Spinal cord (tissue), 4 donors: ENCODE results near the gene TET3. TPM values are rescaled to one million over a fixed set of nuclear protein-coding genes. Genes with fewer than 3 reads are reported as not detected.

Source experiments
- polyA plus RNA-seq, 2 donors: library from polyadenylated mRNA; unstranded; fragments of 120-200 nt; gene quantifications; one replicate each; pipeline ENCODE4 v1.2.1, GENCODE V29; 2013; ENCODE audit not compliant: insufficient read length in 2 of 2
- small RNA-seq: library from RNA; depleted of rRNA; stranded (forward); fragments of <200 nt; gene quantifications from one replicate; pipeline ENCODE3, GENCODE V24; 2014; ENCODE audit warnings: low replicate concordance
- total RNA-seq, 2 donors: library from RNA; depleted of rRNA in 1 of 2; stranded (reverse); fragments of 120-200 nt in 1 of 2; fragments of >200 nt in 1 of 2; gene quantifications; one replicate each; pipeline versions ENCODE4 v1.2.3 to v1.2.4, GENCODE V29; 2013 to 2014

TET3 gene
- total and polyA plus RNA-seq, 4 donors = 12.5 to 19.2 (median 14.5) TPM

Small RNA genes within 50 kb of the gene (small RNA-seq; reads per million reads assigned to genes)
- gene AC110801.1 = not detected
- not detected for gene RNA5SP97

Other genes with a start within 250 kb of the TET3 start
- 10 to 100 TPM; 31.3 to 34.9 TPM for gene TPRKB, start 247.6 kb upstream of the TET3 start, total RNA-seq
- gene TPRKB, start 247.6 kb upstream of the TET3 start, polyA plus RNA-seq = 10 to 100 TPM; 55.4 to 55.7 TPM
- gene DUSP11, start 204.8 kb upstream of the TET3 start, total RNA-seq = 10 to 100 TPM; 24.5 to 29.9 TPM
- 10 to 100 TPM; 18.9 to 22.1 TPM for gene DUSP11, start 204.8 kb upstream of the TET3 start, polyA plus RNA-seq
- not detected for gene C2orf78, start 200.7 kb upstream of the TET3 start, total RNA-seq
- gene C2orf78, start 200.7 kb upstream of the TET3 start, polyA plus RNA-seq = not detected
- gene STAMBP, start 155.9 kb upstream of the TET3 start, total RNA-seq = 10 to 100 TPM; 34.7 to 51.3 TPM
- gene STAMBP, start 155.9 kb upstream of the TET3 start, polyA plus RNA-seq = 10 to 100 TPM; 71.9 to 86.9 TPM
- 10 to 100 TPM in 1 of 2 donors, 1 to 10 TPM in 1; 5.3 to 21.0 TPM for gene ACTG2, start 91.9 kb upstream of the TET3 start, total RNA-seq
- 1 to 10 TPM; 5.5 to 6.9 TPM for gene ACTG2, start 91.9 kb upstream of the TET3 start, polyA plus RNA-seq
- 10 to 100 TPM; 30.5 to 64.9 TPM for gene DGUOK, start 58.0 kb upstream of the TET3 start, total RNA-seq
- 10 to 100 TPM; 85.4 to 89.0 TPM for gene DGUOK, start 58.0 kb upstream of the TET3 start, polyA plus RNA-seq
- gene BOLA3, start 163.0 kb downstream of the TET3 start, total RNA-seq = 10 to 100 TPM; 27.1 to 37.2 TPM
- gene BOLA3, start 163.0 kb downstream of the TET3 start, polyA plus RNA-seq = 10 to 100 TPM; 46.1 to 50.2 TPM
- 10 to 100 TPM; 70.9 to 73.4 TPM for gene MOB1A, start 194.0 kb downstream of the TET3 start, total RNA-seq
- gene MOB1A, start 194.0 kb downstream of the TET3 start, polyA plus RNA-seq = 10 to 100 TPM; 34.5 to 35.5 TPM
- 10 to 100 TPM; 16.9 to 28.0 TPM for gene MTHFD2, start 213.7 kb downstream of the TET3 start, total RNA-seq
- 10 to 100 TPM; 24.3 to 28.2 TPM for gene MTHFD2, start 213.7 kb downstream of the TET3 start, polyA plus RNA-seq